HCT116 (cell line): ENCODE results near the gene UQCC2. TPM values are rescaled to one million over a fixed set of nuclear protein-coding genes. Genes with fewer than 3 reads are reported as not detected.

Source experiments
- ATAC-seq: fragments of 200-7000 bp; cut with Tn5 transposase; 2 replicates; pipeline ENCODE4 v1.9.1; 2020; ENCODE audit warnings: mild to moderate bottlenecking, moderate library complexity
- BruUV-seq: library from RNA; stranded (reverse); fragments of 400-500 nt; replicated peaks from 2 replicates; lab custom pipeline; 2021; lab: Mats Ljungman, UMichigan
- CTCF ChIA-PET: fragments of 300-600 bp; sonication (Branson Sonifier 250); formaldehyde crosslinking; loops from one replicate; lab custom pipeline; 2021; ENCODE audit warnings: antibody characterized with exemption; lab: Charles Lee
- POLR2A ChIA-PET: fragments of 300-600, 350-600 bp; sonication (Branson Sonifier 250); formaldehyde crosslinking; loops from one replicate; lab custom pipeline; 2021; ENCODE audit warnings: antibody characterized with exemption; lab: Charles Lee
- RAD21 ChIA-PET, 2 experiments: fragments of 300-600 bp; sonication (Branson Sonifier 250); formaldehyde crosslinking; loops; one replicate each; lab custom pipeline; 2023; ENCODE audit warnings: low total read pairs in 2 of 2; ENCODE audit not compliant: uncharacterized antibody in 2 of 2, unreplicated experiment in 2 of 2, low non-redundant PET in 1 of 2; lab: Charles Lee
- DNase-seq: peaks from one replicate; pipeline ENCODE4 v3.0.0-alpha.2; 2010; ENCODE audit warnings: low read depth, low spot score
- H2AFZ ChIP-seq: fragments of 200-600 bp; shearing (Covaris generic), sonication (generic); 2 replicates; pipeline ENCODE4 v1.6.1; 2017; ENCODE audit warnings: low read depth, mixed run types, mixed read lengths, antibody characterized with exemption, low read length; ENCODE audit not compliant: poor library complexity, severe bottlenecking
- H3K27ac ChIP-seq: 2 replicates; pipeline ENCODE4 v1.5.1; 2012; ENCODE audit warnings: low read depth, low read length
- H3K27me3 ChIP-seq: fragments of 200-600 bp; sonication (generic); 2 replicates; pipeline ENCODE4 v1.6.1; 2016; ENCODE audit warnings: mixed run types, low read length, mixed read lengths; ENCODE audit not compliant: insufficient read depth
- H3K36me3 ChIP-seq, 2 experiments: fragments of 200-500 bp in 1 of 2; fragments of 200-600 bp in 1 of 2; sonication (Bioruptor generic) in 1 of 2; sonication (generic) in 1 of 2; 2 replicates each; pipeline versions ENCODE4 v1.5.1 to v1.6.1; 2014 to 2016; ENCODE audit warnings: low read length in 2 of 2, inconsistent platforms in 1 of 2, mixed read lengths in 1 of 2, mixed run types in 1 of 2; ENCODE audit not compliant: insufficient read depth in 2 of 2, control insufficient read depth in 1 of 2
- H3K4me1 ChIP-seq, 2 experiments: fragments of 200-600 bp in 1 of 2; sonication (generic) in 1 of 2; 2 replicates each; pipeline versions ENCODE4 v1.5.1 to v1.6.1; 2012 to 2017; ENCODE audit warnings: low read length in 2 of 2, inconsistent platforms in 1 of 2, mild to moderate bottlenecking in 1 of 2, mixed read lengths in 1 of 2, mixed run types in 1 of 2, moderate library complexity in 1 of 2; ENCODE audit not compliant: insufficient read depth in 2 of 2, control insufficient read depth in 1 of 2
- H3K4me2 ChIP-seq: fragments of 200-600 bp; sonication (generic); 2 replicates; pipeline ENCODE4 v1.6.1; 2017; ENCODE audit warnings: mixed run types, low read length, mixed read lengths
- H3K4me3 ChIP-seq, 2 experiments: fragments of 200-600 bp in 1 of 2; sonication (generic) in 1 of 2; replicated peaks in 1 of 2; 2 replicates each; pipeline ENCODE4 v1.5.1; 2011 to 2016; ENCODE audit warnings: low read length in 2 of 2, control low read depth in 1 of 2, low read depth in 1 of 2, mild to moderate bottlenecking in 1 of 2, mixed read lengths in 1 of 2, mixed run types in 1 of 2
- H3K79me2 ChIP-seq: fragments of 200-600 bp; sonication (generic); 2 replicates; pipeline ENCODE4 v1.6.1; 2017; ENCODE audit warnings: mild to moderate bottlenecking, mixed run types, low read length, moderate library complexity, mixed read lengths; ENCODE audit not compliant: insufficient read depth
- H3K9ac ChIP-seq: fragments of 200-600 bp; sonication (generic); 2 replicates; pipeline ENCODE4 v1.6.1; 2016; ENCODE audit warnings: low read length, mixed read lengths
- H3K9me2 ChIP-seq: fragments of 200-600 bp; sonication (generic), shearing (Covaris generic); 2 replicates; pipeline ENCODE4 v1.6.1; 2017; ENCODE audit warnings: mixed run types, mild to moderate bottlenecking, moderate library complexity; ENCODE audit not compliant: insufficient read depth
- H3K9me3 ChIP-seq, 2 experiments: fragments of 200-500 bp in 1 of 2; fragments of 200-600 bp in 1 of 2; sonication (Bioruptor generic) in 1 of 2; sonication (generic) in 1 of 2; 2 replicates each; pipeline ENCODE4 v1.6.1; 2014 to 2017; ENCODE audit warnings: low read length in 2 of 2, mixed read lengths in 2 of 2, inconsistent platforms in 1 of 2, low read depth in 1 of 2, mild to moderate bottlenecking in 1 of 2, mixed run types in 1 of 2, moderate library complexity in 1 of 2; ENCODE audit not compliant: control insufficient read depth in 1 of 2, insufficient read depth in 1 of 2
- H4K20me1 ChIP-seq: fragments of 200-600 bp; sonication (generic), shearing (Covaris generic); 2 replicates; pipeline ENCODE4 v1.6.1; 2017; ENCODE audit warnings: mixed run types, mild to moderate bottlenecking, moderate library complexity; ENCODE audit not compliant: insufficient read depth
- ATF3 ChIP-seq: IDR thresholded peaks from 2 replicates; pipeline ENCODE4 v1.6.1; 2012
- CEBPB ChIP-seq: IDR thresholded peaks from 2 replicates; pipeline ENCODE4 v1.6.1; 2012; ENCODE audit warnings: low read depth
- ELF1 ChIP-seq: IDR thresholded peaks from 2 replicates; pipeline ENCODE4 v1.6.1; 2012; ENCODE audit warnings: low read depth, borderline replicate concordance
- FOSL1 ChIP-seq: IDR thresholded peaks from 2 replicates; pipeline ENCODE4 v1.6.1; 2012; ENCODE audit warnings: low read depth
- JUND ChIP-seq: IDR thresholded peaks from 2 replicates; pipeline ENCODE4 v1.6.1; 2012
- POLR2A ChIP-seq: IDR thresholded peaks from 2 replicates; pipeline ENCODE4 v1.7.0; 2011; ENCODE audit warnings: borderline replicate concordance; ENCODE audit not compliant: insufficient read depth, insufficient read length; ENCODE audit errors: extremely low read depth
- REST ChIP-seq: IDR thresholded peaks from 2 replicates; pipeline ENCODE4 v1.6.1; 2012; ENCODE audit warnings: low read depth
- TCF7L2 ChIP-seq: IDR thresholded peaks from 2 replicates; pipeline ENCODE4 v1.7.0; 2011; ENCODE audit warnings: borderline replicate concordance, inconsistent platforms; ENCODE audit not compliant: insufficient read depth, insufficient read length; ENCODE audit errors: extremely low read depth
- YY1 ChIP-seq: IDR thresholded peaks from 2 replicates; pipeline ENCODE4 v1.6.1; 2011; ENCODE audit warnings: low read length, low read depth, moderate library complexity, mild to moderate bottlenecking; ENCODE audit not compliant: insufficient replicate concordance; ENCODE audit errors: extremely low read depth
- ZNF274 ChIP-seq: fragments of 200-500 bp; sonication (Bioruptor generic); IDR thresholded peaks from 2 replicates; pipeline ENCODE4 v1.6.1; 2014; ENCODE audit warnings: mild to moderate bottlenecking, low read depth, low read length, inconsistent platforms
- intact Hi-C: fragments of 100-400 bp; cut with micrococcal nuclease; formaldehyde crosslinking; loops from 2 replicates; pipeline ENCODE4 v1.10.0; 2022
- total RNA-seq: library from RNA; stranded (reverse); gene quantifications from one replicate; pipeline ENCODE4 v1.2.1, GENCODE V29; 2021; ENCODE audit not compliant: unreplicated experiment
- TF ChIP-seq, protein P1 (sequence below), 3 experiments: fragments of 200-600 bp in 1 of 3; sonication (generic) in 1 of 3; IDR thresholded peaks in 2 of 3; conservative IDR thresholded peaks in 1 of 3; 2 replicates each; pipeline ENCODE4 v1.5.1; 2012 to 2017; ENCODE audit warnings: low read depth in 2 of 3, low read length in 2 of 3, antibody characterized with exemption in 1 of 3, borderline replicate concordance in 1 of 3, control low read depth in 1 of 3, mild to moderate bottlenecking in 1 of 3, mixed read lengths in 1 of 3, mixed run types in 1 of 3, moderate library complexity in 1 of 3; ENCODE audit not compliant: insufficient read depth in 1 of 3

The UQCC2 gene
- total RNA-seq, 1 experiment from 2014 or later, result 95.1 TPM

DNA sequence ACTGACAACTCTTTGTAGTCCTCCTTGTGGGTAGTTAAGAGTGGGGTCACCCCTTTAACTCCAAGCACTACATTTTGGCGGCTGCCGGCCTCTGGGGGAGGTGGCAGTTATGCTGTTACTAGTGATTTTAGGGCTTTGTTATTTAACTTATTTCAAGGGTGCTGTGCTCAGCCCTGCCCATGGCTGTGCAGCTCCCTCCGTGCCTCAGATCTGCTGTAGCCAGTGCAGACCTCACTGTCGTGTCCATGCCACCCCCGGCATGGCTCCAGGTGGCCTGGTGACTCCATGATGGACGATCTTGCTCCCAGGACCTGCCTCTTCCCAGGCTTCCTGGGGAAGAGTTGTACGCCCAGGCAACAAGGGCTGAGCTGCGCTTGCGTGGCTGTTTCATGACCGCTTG lies 15.4 kb downstream of the UQCC2 start:
- no peak overlapping the region for H3K4me3 ChIP-seq
- no peak overlapping the region for H2AFZ ChIP-seq
- H3K36me3 ChIP-seq, result peaks cover 32 to 80% of the 10 kb centered on the region in 2 experiments
- DNase-seq, result no peak
- no peak for ATAC-seq
- H3K9ac ChIP-seq, result no peak overlapping the region
- H3K9me2 ChIP-seq, result no peaks in the 10 kb centered on the region
- no peaks in the 10 kb centered on the region for H3K9me3 ChIP-seq
- BruUV-seq, result no TSS peak
- no peaks in the 10 kb centered on the region for H4K20me1 ChIP-seq
- ChIA-PET RAD21 (no interaction called here), CTCF (no interaction called here), POLR2A (no interaction called here)
- H3K79me2 ChIP-seq, result peaks cover 3% of the 10 kb centered on the region; the same call in 1 of the 2 replicates
- no peak overlapping the region for H3K27ac ChIP-seq
- no peak overlapping the region for H3K4me2 ChIP-seq
- H3K27me3 ChIP-seq, result no peaks in the 10 kb centered on the region
- peaks cover 4 to 11% of the 10 kb centered on the region in 2 experiments; a peak in 3 of 4 replicates for H3K4me1 ChIP-seq
- intact Hi-C loops, result no loop called here
- no peak for TF ChIP-seq ZNF274
- TF ChIP-seq REST, result no peak
- TF ChIP-seq TCF7L2, result no peak
- TF ChIP-seq CEBPB, result no peak
- TF ChIP-seq YY1, result no peak
- TF ChIP-seq ELF1, result no peak
- TF ChIP-seq POLR2A, result no peak
- TF ChIP-seq, protein P1, sequence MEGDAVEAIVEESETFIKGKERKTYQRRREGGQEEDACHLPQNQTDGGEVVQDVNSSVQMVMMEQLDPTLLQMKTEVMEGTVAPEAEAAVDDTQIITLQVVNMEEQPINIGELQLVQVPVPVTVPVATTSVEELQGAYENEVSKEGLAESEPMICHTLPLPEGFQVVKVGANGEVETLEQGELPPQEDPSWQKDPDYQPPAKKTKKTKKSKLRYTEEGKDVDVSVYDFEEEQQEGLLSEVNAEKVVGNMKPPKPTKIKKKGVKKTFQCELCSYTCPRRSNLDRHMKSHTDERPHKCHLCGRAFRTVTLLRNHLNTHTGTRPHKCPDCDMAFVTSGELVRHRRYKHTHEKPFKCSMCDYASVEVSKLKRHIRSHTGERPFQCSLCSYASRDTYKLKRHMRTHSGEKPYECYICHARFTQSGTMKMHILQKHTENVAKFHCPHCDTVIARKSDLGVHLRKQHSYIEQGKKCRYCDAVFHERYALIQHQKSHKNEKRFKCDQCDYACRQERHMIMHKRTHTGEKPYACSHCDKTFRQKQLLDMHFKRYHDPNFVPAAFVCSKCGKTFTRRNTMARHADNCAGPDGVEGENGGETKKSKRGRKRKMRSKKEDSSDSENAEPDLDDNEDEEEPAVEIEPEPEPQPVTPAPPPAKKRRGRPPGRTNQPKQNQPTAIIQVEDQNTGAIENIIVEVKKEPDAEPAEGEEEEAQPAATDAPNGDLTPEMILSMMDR (IDR thresholded peaks at IDR 0.05 in 2 of 3, conservative IDR thresholded peaks at IDR 0.05 in 1 of 3; ENCODE audit: borderline replicate concordance in 1 of 3, insufficient read depth in 1 of 3, low read depth in 2 of 3, low read length in 2 of 3), result no peak
- no peak for TF ChIP-seq ATF3
- no peak for TF ChIP-seq FOSL1
- no peak for TF ChIP-seq JUND
